H54 (cell line): ENCODE data around the gene SETD9.

Experiments
- DNase-seq: peaks from one replicate; pipeline ENCODE4 v3.0.0; 2011; ENCODE audit warnings: low spot score, mixed read lengths; ENCODE audit not compliant: insufficient read length
- FAIRE-seq: peaks from 3 replicates; lab custom pipeline; 2011; peaks lifted over from hg19 to GRCh38; lab: Jason Lieb, UNC
- POLR2A ChIP-seq: IDR thresholded peaks from 2 replicates; pipeline ENCODE4 v1.6.1; 2011; ENCODE audit warnings: low read depth, mild to moderate bottlenecking, low read length

SETD9 gene

GRCh38 chr5:56909294-56910209, at the start of gene SETD9:
TSS of gene SETD9 (plus strand) at chr5:56909596. CDS start at chr5:56909646, 50 bp downstream.
- FAIRE-seq (peak; percentile 88), DNase-seq (peak; percentile 87)
- TF ChIP-seq POLR2A, result peak; percentile 86

GRCh38 chr5:56861893-56862485, 47.4 kb upstream of the SETD9 start:
- no peak for TF ChIP-seq POLR2A
- DNase-seq, result no peak
- FAIRE-seq, result no peak

GRCh38 chr5:56862909-56863308, 46.5 kb upstream of the SETD9 start:
- no peak for FAIRE-seq
- DNase-seq, result no peak
- no peak for TF ChIP-seq POLR2A

- TF ChIP-seq POLR2A, result no peak
- DNase-seq (no peak), FAIRE-seq (no peak)
Measured at GRCh38 chr5:56871777-56872176, 37.6 kb upstream of the SETD9 start.

GRCh38 chr5:56873056-56873455, 36.3 kb upstream of the SETD9 start:
- no peak for FAIRE-seq

GRCh38 chr5:56876327-56876726, 33.1 kb upstream of the SETD9 start:
- TF ChIP-seq POLR2A, result no peak
- no peak for FAIRE-seq
- no peak for DNase-seq

More at GRCh38 chr5:56873056-56873455, 36.3 kb upstream of the SETD9 start:
- DNase-seq, result no peak
- TF ChIP-seq POLR2A, result no peak

GRCh38 chr5:56881571-56881970, 27.8 kb upstream of the SETD9 start:
- TF ChIP-seq POLR2A, result no peak
- FAIRE-seq, result no peak
- no peak for DNase-seq

GRCh38 chr5:56893251-56893951, 16.0 kb upstream of the SETD9 start:
- TF ChIP-seq POLR2A, result no peak
- FAIRE-seq (no peak), DNase-seq (no peak)

- no peak for DNase-seq
- FAIRE-seq, result no peak
- no peak for TF ChIP-seq POLR2A
Measured at GRCh38 chr5:56896763-56897162, 12.6 kb upstream of the SETD9 start.

- DNase-seq (no peak), FAIRE-seq (no peak)
- TF ChIP-seq POLR2A, result no peak
Measured at GRCh38 chr5:56898213-56898612, 11.2 kb upstream of the SETD9 start.

GRCh38 chr5:56900395-56900794, 9.0 kb upstream of the SETD9 start:
- DNase-seq (no peak), FAIRE-seq (no peak)
- TF ChIP-seq POLR2A, result no peak

- peak; percentile 57 for FAIRE-seq
- DNase-seq, result peak; percentile 24
Measured at GRCh38 chr5:56900858-56901578, 8.4 kb upstream of the SETD9 start.

GRCh38 chr5:56908942-56909293, 478 bp upstream of the SETD9 start:
- DNase-seq (peak; percentile 52), FAIRE-seq (no peak)
- TF ChIP-seq POLR2A, result no peak

More at GRCh38 chr5:56900858-56901578, 8.4 kb upstream of the SETD9 start:
- TF ChIP-seq POLR2A, result no peak
